BLaER1 treated with 17β-estradiol and CSF1 and Interleukin-3, amounts not matched to agents 10 nM and 100 nM (cell line): ENCODE measurements around the gene SLIT3.

Experiments
- H3K27ac ChIP-seq, 11 experiments: shearing (Covaris generic); formaldehyde crosslinking; 2 replicates each; pipeline ENCODE4 v1.8.1; 2022
- H3K27me3 ChIP-seq, 11 experiments: shearing (Covaris generic); formaldehyde crosslinking; 2 replicates each; pipeline ENCODE4 v1.8.1; 2022
- H3K36me3 ChIP-seq, 11 experiments: shearing (Covaris generic); formaldehyde crosslinking; 2 replicates each; pipeline ENCODE4 v1.8.1; 2022
- H3K4me1 ChIP-seq, 10 experiments: shearing (Covaris generic); formaldehyde crosslinking; 2 replicates each; pipeline ENCODE4 v1.8.1; 2022
- H3K4me2 ChIP-seq, 11 experiments: shearing (Covaris generic); formaldehyde crosslinking; 2 replicates each; pipeline ENCODE4 v1.8.1; 2022
- H3K4me3 ChIP-seq, 10 experiments: shearing (Covaris generic); formaldehyde crosslinking; 2 replicates each; pipeline ENCODE4 v1.8.1; 2022
- H3K9ac ChIP-seq, 11 experiments: shearing (Covaris generic); formaldehyde crosslinking; 2 replicates each; pipeline ENCODE4 v1.8.1; 2022
- H3K9me3 ChIP-seq, 11 experiments: shearing (Covaris generic); formaldehyde crosslinking; replicated peaks in 1 of 11; 2 replicates each; pipeline ENCODE4 v1.8.1; 2022
- H4K20me1 ChIP-seq, 11 experiments: shearing (Covaris generic); formaldehyde crosslinking; 2 replicates each; pipeline ENCODE4 v1.8.1; 2022
- Cebpa-rat ChIP-seq, 11 experiments: shearing (Covaris generic); IDR thresholded peaks; 2 replicates each; pipeline ENCODE4 v1.8.1; 2022

SLIT3 gene

DNA sequence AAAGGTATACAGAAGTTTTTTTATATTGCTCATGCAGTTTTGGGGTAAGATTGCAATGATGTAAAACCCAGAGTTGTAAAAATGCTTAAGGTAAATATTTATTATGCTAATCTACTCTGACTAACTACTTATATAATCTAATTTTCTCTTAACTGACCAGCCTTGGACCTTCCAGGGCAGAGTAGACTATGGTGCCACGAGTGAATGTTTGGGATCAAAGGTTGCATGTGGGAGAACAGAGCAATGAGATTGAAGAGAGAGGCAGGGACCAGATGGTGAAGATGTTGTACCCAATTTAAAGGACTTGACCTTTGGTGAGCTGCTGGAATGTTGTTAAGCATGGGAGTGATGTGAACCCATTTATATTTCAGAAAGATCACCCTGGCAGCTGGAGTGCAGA, 686.9 kb downstream of the SLIT3 start:
- no peaks in the 10 kb centered on the region for H3K27me3 ChIP-seq

DNA sequence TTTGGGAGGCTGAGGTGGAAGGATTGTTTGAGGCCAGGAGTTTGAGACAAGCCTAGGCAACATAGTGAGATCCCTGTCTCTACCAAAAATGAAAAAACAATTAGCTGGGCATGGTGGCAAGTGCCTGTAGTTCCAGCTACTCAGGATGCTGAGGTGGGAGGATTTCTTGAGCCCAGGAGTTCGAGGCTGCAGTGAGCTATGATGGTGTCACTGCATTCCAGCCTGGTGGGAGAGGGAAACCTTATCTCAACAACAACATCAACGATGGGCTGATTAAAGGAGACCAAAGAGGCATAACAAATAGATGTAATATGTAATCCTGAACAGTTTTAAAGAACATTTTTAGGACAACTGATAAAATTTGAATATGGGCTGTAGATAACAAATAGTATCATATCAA, 687.5 kb downstream of the SLIT3 start:
- no peak overlapping the region for H3K27ac ChIP-seq

More for the DNA sequence above, 686.9 kb downstream of the SLIT3 start:
- peaks cover 0 to 12% (median 5%) of the 10 kb centered on the region in 11 experiments; a peak in 5 of 22 replicates for H3K9me3 ChIP-seq
- H4K20me1 ChIP-seq = no peaks in the 10 kb centered on the region
- H3K36me3 ChIP-seq = no peaks in the 10 kb centered on the region
- no peak overlapping the region for H3K4me2 ChIP-seq
- no peak overlapping the region for H3K27ac ChIP-seq
- no peak overlapping the region for H3K9ac ChIP-seq
- H3K4me1 ChIP-seq = no peaks in the 10 kb centered on the region
- H3K4me3 ChIP-seq = no peak overlapping the region
- no peak for TF ChIP-seq Cebpa-rat (IDR thresholded peaks at IDR 0.05)

DNA sequence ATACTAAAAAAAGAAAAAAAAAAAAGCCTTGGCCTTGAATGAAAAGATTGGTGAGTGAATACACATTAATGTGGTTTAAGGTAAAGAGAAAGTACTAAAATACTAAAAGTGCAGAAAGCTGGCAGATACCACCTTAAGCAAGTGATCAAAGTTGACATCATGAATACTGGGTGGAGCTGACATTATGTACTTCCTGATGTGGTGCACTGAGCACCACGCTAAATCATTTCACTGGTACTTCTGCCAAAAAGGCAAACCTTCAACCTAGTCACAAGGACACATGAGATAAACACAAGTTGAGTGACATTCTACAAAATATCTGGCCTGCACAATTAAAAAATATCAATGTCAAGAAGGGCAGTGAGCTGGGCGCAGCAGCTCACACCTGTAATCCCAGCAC, 687.9 kb downstream of the SLIT3 start:
- no peak overlapping the region for H3K4me2 ChIP-seq
- no peak overlapping the region for H3K27ac ChIP-seq
- H3K4me1 ChIP-seq = no peaks in the 10 kb centered on the region

More for the DNA sequence above, 687.5 kb downstream of the SLIT3 start:
- no peak overlapping the region for H3K4me2 ChIP-seq
- H3K9ac ChIP-seq = no peak overlapping the region
- H3K9me3 ChIP-seq = peaks cover 0 to 12% (median 5%) of the 10 kb centered on the region in 11 experiments; a peak in 5 of 22 replicates
- no peak for TF ChIP-seq Cebpa-rat (IDR thresholded peaks at IDR 0.05)
- H3K36me3 ChIP-seq = no peaks in the 10 kb centered on the region
- H3K4me1 ChIP-seq = no peaks in the 10 kb centered on the region
- no peak overlapping the region for H3K4me3 ChIP-seq
- no peaks in the 10 kb centered on the region for H4K20me1 ChIP-seq
- H3K27me3 ChIP-seq = no peaks in the 10 kb centered on the region

DNA sequence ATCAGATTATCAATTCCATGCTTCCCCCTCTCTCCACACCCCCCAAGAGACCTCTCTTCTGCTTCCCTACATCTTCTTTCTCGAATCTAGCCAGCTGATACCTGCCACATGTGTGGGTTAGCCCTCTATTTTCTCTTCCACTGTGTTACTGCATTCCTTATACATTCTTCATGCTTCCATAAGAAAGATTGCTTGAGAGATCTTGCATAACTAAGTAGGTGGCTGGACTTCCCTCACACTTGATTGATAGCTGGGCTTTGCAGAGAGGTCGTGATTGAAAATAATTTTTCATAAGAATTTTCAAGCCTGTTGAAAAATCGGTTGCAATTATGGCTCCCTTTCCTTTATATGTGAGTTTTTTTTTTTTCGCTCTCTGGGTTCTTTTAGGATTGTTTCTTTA, 688.8 kb downstream of the SLIT3 start:
- Histone ChIP-seq H3K9ac (no peak overlapping the region), H3K27ac (no peak overlapping the region), H3K4me2 (no peak overlapping the region), H3K4me1 (no peaks in the 10 kb centered on the region), H4K20me1 (no peaks in the 10 kb centered on the region), H3K4me3 (no peak overlapping the region), H3K27me3 (no peaks in the 10 kb centered on the region), H3K9me3 (peaks cover 0 to 12% (median 5%) of the 10 kb centered on the region in 11 experiments; a peak in 5 of 22 replicates), H3K36me3 (no peaks in the 10 kb centered on the region)
- no peak for TF ChIP-seq Cebpa-rat (IDR thresholded peaks at IDR 0.05)

More for the DNA sequence above, 687.9 kb downstream of the SLIT3 start:
- H3K4me3 ChIP-seq = no peak overlapping the region
- H3K9me3 ChIP-seq = peaks cover 0 to 12% (median 5%) of the 10 kb centered on the region in 11 experiments; a peak in 5 of 22 replicates
- H3K9ac ChIP-seq = no peak overlapping the region
- no peaks in the 10 kb centered on the region for H3K36me3 ChIP-seq
- H3K27me3 ChIP-seq = no peaks in the 10 kb centered on the region
- no peaks in the 10 kb centered on the region for H4K20me1 ChIP-seq
- TF ChIP-seq Cebpa-rat (IDR thresholded peaks at IDR 0.05) = no peak
